Left colon (tissue), 2 donors: ENCODE results near the gene TNFRSF14. TPM values are rescaled to one million over a fixed set of nuclear protein-coding genes. Genes with fewer than 3 reads are reported as not detected.

ENCODE experiments used
- total RNA-seq, 2 donors: library from RNA; stranded (reverse); fragmentation: NEBNext Ultra II Directional; extraction: Animal tissue kit (Norgen Biotek cat#: 25700); gene quantifications; one replicate each; pipeline ENCODE4 v1.2.1, GENCODE V29; 2021
- donor health status: DM: no; HTN: no; CAD: no.
- donor health status: DM: yes; HTN: yes; CAD: no.

The TNFRSF14 gene
- total RNA-seq, 2 donors from 2014 or later, result 142 to 178 TPM

Other genes starting within 250 kb of the TNFRSF14 start
- 10 to 100 TPM; 11.0 to 15.2 TPM for gene MORN1, start 164.8 kb upstream of the TNFRSF14 start, total RNA-seq
- 100 to 1,000 TPM; 191 to 221 TPM for gene RER1, start 164.5 kb upstream of the TNFRSF14 start, total RNA-seq
- gene PEX10, start 143.8 kb upstream of the TNFRSF14 start, total RNA-seq, result 10 to 100 TPM; 17.8 to 19.9 TPM
- 1 to 10 TPM; 3.6 to 4.6 TPM for gene PLCH2, start 80.1 kb upstream of the TNFRSF14 start, total RNA-seq
- 10 to 100 TPM; 29.4 to 32.6 TPM for gene PANK4, start 29.8 kb upstream of the TNFRSF14 start, total RNA-seq
- 1 to 10 TPM; 2.7 to 6.2 TPM for gene HES5, start 26.1 kb upstream of the TNFRSF14 start, total RNA-seq
- 10 to 100 TPM; 73.9 to 86.3 TPM for gene PRXL2B, start 30.4 kb downstream of the TNFRSF14 start, total RNA-seq
- 10 to 100 TPM in 1 of 2 donors, 1 to 10 TPM in 1; 7.8 to 11.5 TPM for gene MMEL1, start 76.6 kb downstream of the TNFRSF14 start, total RNA-seq
- gene TTC34, start 245.3 kb downstream of the TNFRSF14 start, total RNA-seq, result under 1 TPM; 0.43 to 0.67 TPM